ENCODE results near the gene HDAC11.

The HDAC11 gene

DNA sequence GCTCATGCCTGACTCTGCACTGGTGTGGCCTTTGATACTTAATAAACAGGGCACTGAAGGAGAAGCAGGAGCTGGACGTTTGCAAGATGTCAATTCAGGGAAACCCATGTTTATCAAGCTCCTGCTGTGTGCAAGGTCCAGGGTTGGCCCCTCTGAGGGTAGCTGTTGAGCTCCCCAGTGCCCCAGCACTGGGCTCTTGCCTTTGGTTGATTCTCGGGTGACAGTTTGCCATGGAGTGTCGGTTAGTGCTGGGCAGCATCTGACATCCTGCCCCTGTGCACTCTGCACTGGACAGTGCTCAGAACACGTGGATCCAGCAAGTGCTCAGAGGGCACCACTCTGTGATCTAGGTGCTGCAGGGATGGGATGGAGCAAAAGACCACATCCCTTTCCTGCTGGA is 7.3 kb downstream of the HDAC11 start:
- no peak for DNase-seq (ENCODE audit: low read depth)
- TF ChIP-seq, protein P1, sequence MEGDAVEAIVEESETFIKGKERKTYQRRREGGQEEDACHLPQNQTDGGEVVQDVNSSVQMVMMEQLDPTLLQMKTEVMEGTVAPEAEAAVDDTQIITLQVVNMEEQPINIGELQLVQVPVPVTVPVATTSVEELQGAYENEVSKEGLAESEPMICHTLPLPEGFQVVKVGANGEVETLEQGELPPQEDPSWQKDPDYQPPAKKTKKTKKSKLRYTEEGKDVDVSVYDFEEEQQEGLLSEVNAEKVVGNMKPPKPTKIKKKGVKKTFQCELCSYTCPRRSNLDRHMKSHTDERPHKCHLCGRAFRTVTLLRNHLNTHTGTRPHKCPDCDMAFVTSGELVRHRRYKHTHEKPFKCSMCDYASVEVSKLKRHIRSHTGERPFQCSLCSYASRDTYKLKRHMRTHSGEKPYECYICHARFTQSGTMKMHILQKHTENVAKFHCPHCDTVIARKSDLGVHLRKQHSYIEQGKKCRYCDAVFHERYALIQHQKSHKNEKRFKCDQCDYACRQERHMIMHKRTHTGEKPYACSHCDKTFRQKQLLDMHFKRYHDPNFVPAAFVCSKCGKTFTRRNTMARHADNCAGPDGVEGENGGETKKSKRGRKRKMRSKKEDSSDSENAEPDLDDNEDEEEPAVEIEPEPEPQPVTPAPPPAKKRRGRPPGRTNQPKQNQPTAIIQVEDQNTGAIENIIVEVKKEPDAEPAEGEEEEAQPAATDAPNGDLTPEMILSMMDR (IDR thresholded peaks at IDR 0.05; ENCODE audit: low read length, missing control alignments), result no peak
- no peak overlapping the region for H3K4me3 ChIP-seq (replicated peaks; ENCODE audit: low read depth, low read length)

DNA sequence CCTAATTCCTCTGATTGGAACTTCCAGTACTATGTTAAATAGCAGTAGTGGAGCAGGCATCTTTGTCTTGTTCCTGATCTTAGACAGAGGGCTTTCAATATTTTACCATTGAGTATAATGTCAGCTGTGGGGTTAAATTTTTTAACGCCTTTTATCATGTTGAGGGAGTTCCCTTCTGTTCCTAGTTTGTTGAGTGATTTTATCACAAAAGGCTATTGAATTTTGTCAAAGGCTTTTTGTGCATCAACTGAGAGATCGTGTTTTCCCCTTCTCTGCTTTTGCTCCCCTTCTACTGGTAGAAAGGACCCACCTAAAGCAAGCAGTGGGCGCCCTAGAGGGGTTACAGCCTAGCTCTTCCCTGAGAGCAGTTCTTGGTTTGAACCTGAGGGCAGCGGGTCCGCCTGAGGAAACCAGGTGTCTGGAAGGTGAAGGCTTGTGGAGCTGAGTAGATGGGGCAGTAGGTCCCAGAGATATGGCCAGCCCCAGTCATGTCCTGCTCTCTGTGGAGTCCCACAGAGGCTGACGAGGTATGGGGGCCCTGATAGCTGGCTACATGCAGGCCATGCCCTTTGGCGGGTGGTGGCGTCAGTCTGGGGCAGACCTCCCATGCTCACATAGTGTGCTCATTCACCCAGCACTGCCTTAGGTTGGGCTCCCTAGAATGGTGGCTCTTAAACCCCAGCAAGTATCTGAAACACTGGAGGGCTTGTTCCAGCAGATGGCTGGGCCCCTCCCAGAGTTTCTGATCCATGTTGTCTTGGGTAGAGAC is 11.3 kb downstream of the HDAC11 start:
- H3K4me3 ChIP-seq (replicated peaks; ENCODE audit: low read depth, low read length), result no peak overlapping the region
- TF ChIP-seq, protein P1 (IDR thresholded peaks at IDR 0.05; ENCODE audit: low read length, missing control alignments), result no peak
- no peak for DNase-seq (ENCODE audit: low read depth)

DNA sequence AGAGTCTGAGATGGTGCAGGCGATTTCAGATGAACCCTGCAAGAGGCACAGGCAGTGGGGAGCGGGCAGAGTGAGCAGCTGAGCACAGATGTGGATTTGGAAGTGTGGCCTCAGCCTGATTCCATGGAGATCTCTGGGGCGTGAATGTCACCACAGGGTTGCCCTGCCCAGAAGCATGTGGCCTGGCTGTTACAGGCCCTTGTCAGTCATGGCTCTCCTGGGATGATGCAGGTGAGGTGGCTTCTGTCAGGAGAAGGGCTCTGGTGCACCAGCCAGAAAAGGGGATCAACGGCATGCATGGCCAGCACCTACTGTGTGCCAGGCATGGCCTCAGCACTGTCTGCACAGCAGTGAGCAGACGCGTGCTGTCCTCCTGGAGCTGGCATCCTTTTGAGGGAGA is 11.9 kb downstream of the HDAC11 start:
- no peak for DNase-seq (ENCODE audit: low read depth)
- H3K4me3 ChIP-seq (replicated peaks; ENCODE audit: low read depth, low read length), result no peak overlapping the region
- TF ChIP-seq, protein P1 (IDR thresholded peaks at IDR 0.05; ENCODE audit: low read length, missing control alignments), result no peak

DNA sequence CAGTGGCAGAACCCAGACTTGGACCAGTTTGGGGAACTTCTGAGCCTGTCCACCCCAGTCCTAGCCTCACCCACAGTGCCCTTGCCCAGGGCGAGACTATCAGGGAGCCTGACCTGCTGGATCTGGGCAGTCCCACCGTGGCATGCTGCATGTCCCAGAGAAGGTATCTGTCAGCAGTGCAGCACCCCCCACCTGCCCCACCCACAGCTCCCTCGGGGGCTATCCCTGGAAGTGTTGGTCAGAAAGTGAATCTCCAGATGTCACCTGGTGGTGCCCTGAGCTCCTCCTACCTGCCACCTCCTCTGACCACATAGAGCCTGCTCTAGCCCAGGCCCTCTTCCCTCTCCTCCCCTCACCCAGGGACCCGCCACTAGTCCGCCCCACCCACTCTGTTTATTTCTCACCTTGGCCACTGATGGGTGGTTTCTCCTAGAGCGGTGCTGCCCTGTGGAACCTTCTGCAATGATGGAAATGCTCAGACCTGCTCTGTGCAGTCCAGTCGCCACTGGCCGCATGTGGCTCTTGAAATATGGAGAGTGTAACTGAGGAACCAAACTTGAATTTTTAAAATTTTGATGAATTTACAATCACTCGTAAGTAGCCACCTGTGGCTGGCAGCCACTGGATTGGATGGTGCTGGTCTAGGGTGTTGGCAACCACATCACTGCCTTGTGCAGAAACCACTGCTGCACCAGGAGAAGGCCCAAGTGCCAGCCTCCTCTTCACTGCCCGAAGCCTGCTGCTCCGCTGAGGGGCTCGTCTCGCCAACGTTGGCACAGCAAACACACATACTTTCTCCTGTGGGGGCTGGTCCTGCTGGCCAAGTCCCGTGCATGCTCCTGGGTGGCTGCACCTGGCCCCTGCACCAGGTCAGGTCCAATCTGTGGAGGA is 13.1 kb downstream of the HDAC11 start:
- TF ChIP-seq, protein P1 (IDR thresholded peaks at IDR 0.05; ENCODE audit: low read length, missing control alignments), result no peak
- H3K4me3 ChIP-seq (replicated peaks; ENCODE audit: low read depth, low read length), result no peak overlapping the region
- no peak for DNase-seq (ENCODE audit: low read depth)

- H3K4me3 ChIP-seq (replicated peaks; ENCODE audit: low read depth, low read length), result no peak overlapping the region
- TF ChIP-seq, protein P1 (IDR thresholded peaks at IDR 0.05; ENCODE audit: low read length, missing control alignments), result no peak
- no peak for DNase-seq (ENCODE audit: low read depth)
Observed at GRCh38 chr3:13493867-13494441, 13.8 kb downstream of the HDAC11 start.

- H3K4me3 ChIP-seq (replicated peaks; ENCODE audit: low read depth, low read length), result no peak overlapping the region
- DNase-seq (ENCODE audit: low read depth), result peak; percentile 39
Observed at GRCh38 chr3:13494463-13495350, 14.6 kb downstream of the HDAC11 start.

More at GRCh38 chr3:13494463-13495350, 14.6 kb downstream of the HDAC11 start:
- TF ChIP-seq, protein P1 (IDR thresholded peaks at IDR 0.05; ENCODE audit: low read length, missing control alignments), result peak; percentile 74
